Jurkat, Clone E6-1 (cell line): ENCODE data around the gene HECW1.

Experiments
- DNase-seq: peaks from one replicate; pipeline ENCODE4 v3.0.0-alpha.2; 2011; ENCODE audit warnings: low read depth, low spot score
- H3K4me3 ChIP-seq: 2 replicates; pipeline ENCODE4 v1.5.1; 2011; ENCODE audit warnings: mild to moderate bottlenecking, low read length, control low read depth, moderate library complexity

The HECW1 gene

GRCh38 chr7:43384616-43385308 is 272.3 kb downstream of the HECW1 start:
- DNase-seq, result no peak

GRCh38 chr7:43385309-43385680 is 272.8 kb downstream of the HECW1 start:
- H3K4me3 ChIP-seq, result no peak overlapping the region
- no peak for DNase-seq

More at GRCh38 chr7:43384616-43385308, 272.3 kb downstream of the HECW1 start:
- no peak overlapping the region for H3K4me3 ChIP-seq

GRCh38 chr7:43385856-43386255 is 273.4 kb downstream of the HECW1 start:
- H3K4me3 ChIP-seq, result no peak overlapping the region
- no peak for DNase-seq

- no peak overlapping the region for H3K4me3 ChIP-seq
- no peak for DNase-seq
Observed at GRCh38 chr7:43387932-43388331, 275.5 kb downstream of the HECW1 start.

- DNase-seq, result no peak
- no peak overlapping the region for H3K4me3 ChIP-seq
Observed at GRCh38 chr7:43390576-43390975, 278.1 kb downstream of the HECW1 start.

GRCh38 chr7:43391518-43391917 is 279.1 kb downstream of the HECW1 start:
- H3K4me3 ChIP-seq, result no peak overlapping the region
- no peak for DNase-seq

- no peak overlapping the region for H3K4me3 ChIP-seq
- no peak for DNase-seq
Observed at GRCh38 chr7:43392638-43393330, 280.3 kb downstream of the HECW1 start.

GRCh38 chr7:43394441-43395130 is 282.1 kb downstream of the HECW1 start:
- no peak overlapping the region for H3K4me3 ChIP-seq
- DNase-seq, result no peak

GRCh38 chr7:43395351-43395750 is 282.9 kb downstream of the HECW1 start:
- no peak for DNase-seq
- no peak overlapping the region for H3K4me3 ChIP-seq

GRCh38 chr7:43396187-43396740 is 283.8 kb downstream of the HECW1 start:
- no peak overlapping the region for H3K4me3 ChIP-seq
- no peak for DNase-seq

GRCh38 chr7:43398831-43399230 is 286.4 kb downstream of the HECW1 start:
- no peak for DNase-seq
- H3K4me3 ChIP-seq, result no peak overlapping the region

- no peak for DNase-seq
- H3K4me3 ChIP-seq, result no peak overlapping the region
Observed at GRCh38 chr7:43405948-43406347, 293.5 kb downstream of the HECW1 start.

GRCh38 chr7:43406961-43407360 is 294.5 kb downstream of the HECW1 start:
- no peak for DNase-seq
- no peak overlapping the region for H3K4me3 ChIP-seq

- H3K4me3 ChIP-seq, result no peak overlapping the region
- no peak for DNase-seq
Observed at GRCh38 chr7:43408981-43409380, 296.5 kb downstream of the HECW1 start.

GRCh38 chr7:43417455-43417854 is 305.0 kb downstream of the HECW1 start:
- no peak for DNase-seq

GRCh38 chr7:43430411-43430810 is 318.0 kb downstream of the HECW1 start:
- no peak for DNase-seq
- H3K4me3 ChIP-seq, result no peak overlapping the region

More at GRCh38 chr7:43417455-43417854, 305.0 kb downstream of the HECW1 start:
- H3K4me3 ChIP-seq, result no peak overlapping the region

- H3K4me3 ChIP-seq, result no peak overlapping the region
Observed at GRCh38 chr7:43431020-43431595, 318.7 kb downstream of the HECW1 start.

GRCh38 chr7:43433639-43434038 is 321.2 kb downstream of the HECW1 start:
- no peak overlapping the region for H3K4me3 ChIP-seq
- no peak for DNase-seq

More at GRCh38 chr7:43431020-43431595, 318.7 kb downstream of the HECW1 start:
- DNase-seq, result no peak

- no peak overlapping the region for H3K4me3 ChIP-seq
- no peak for DNase-seq
Observed at GRCh38 chr7:43437001-43437400, 324.6 kb downstream of the HECW1 start.
